ENCODE results near the gene HCN2.

Gene HCN2

DNA sequence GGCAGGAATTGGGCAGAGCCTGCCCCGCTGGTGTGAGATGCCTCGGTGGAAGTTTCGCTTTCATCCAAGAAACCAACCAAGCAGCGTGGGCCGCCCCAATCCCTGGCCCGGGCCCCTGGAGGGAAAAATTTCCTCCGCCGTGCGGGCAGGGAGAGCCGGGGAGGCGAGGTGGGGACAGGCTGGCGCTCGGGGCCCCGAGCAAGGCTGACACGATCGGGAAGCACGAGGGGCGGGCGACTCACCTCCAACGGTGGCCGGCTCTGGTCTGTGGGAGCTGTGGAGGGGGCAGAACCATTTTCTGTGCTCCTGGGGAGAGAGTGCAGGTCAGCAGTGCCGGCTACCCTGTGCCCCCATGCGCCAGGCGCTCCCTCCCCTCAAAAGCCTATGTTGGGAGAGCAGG, 62.3 kb downstream of the HCN2 start:
- no peak for ATAC-seq (replicated peaks)
- H3K27ac Mint-ChIP-seq = no peak overlapping the region
- no peaks in the 10 kb centered on the region for H3K27me3 Mint-ChIP-seq
- peaks cover 22 to 24% of the 10 kb centered on the region in 2 donors for H3K4me1 Mint-ChIP-seq (ENCODE audit: low read depth in 2 of 2)
- no peak overlapping the region for H3K4me3 Mint-ChIP-seq
- peaks cover 65% of the 10 kb centered on the region for H3K36me3 Mint-ChIP-seq (ENCODE audit: insufficient read depth)
- DNase-seq = no peak
- no peaks in the 10 kb centered on the region for H3K9me3 Mint-ChIP-seq

DNA sequence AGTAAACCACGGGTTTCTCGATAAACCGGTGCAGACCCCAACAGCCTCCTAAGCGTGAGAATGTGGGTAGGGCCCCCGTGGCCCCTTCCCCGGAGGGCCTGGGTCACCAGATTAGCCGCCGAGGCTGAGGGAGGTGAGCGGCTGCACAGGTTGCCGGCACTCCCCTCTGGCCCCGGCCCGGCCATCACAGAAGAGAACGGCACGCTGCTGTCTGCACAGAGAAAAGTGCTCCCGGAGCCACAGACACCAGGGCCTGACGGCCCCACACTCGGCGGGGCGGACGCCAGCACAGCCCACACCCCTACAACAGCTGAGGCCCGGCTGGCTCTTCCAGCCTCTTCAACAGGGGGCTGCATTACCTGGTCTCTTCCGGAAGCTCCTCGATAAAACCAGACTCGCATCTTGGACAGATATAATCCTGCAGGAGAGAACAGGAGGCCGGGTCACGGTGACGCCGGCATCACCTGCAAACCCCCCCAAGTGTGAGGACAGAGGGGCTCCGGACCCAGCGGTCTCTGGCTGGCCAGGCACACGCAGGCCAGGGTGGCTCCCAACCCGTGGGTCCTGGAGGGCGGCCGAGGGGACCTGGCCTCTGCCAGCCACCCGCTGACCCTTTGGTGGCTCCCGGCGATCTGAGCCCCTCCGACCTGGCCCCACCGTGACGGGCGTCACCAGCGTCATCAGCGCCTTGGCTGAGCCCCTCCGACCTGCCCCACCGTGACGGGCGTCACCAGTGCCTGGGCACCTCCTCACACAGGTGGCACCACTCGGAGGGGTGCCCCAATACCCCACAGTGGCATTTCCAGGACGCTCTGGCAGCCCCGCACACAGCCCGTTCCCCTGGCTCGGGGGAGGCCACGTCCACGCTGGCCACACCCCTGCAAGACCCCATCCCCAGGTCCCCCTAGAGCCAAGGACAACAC, 63.0 kb downstream of the HCN2 start:
- DNase-seq (no peak), ATAC-seq (replicated peaks) (no peak)
- H3K27ac Mint-ChIP-seq = no peak overlapping the region
- H3K36me3 Mint-ChIP-seq (ENCODE audit: insufficient read depth) = peaks cover 68% of the 10 kb centered on the region
- H3K27me3 Mint-ChIP-seq = no peaks in the 10 kb centered on the region
- H3K4me1 Mint-ChIP-seq (ENCODE audit: low read depth in 2 of 2) = peaks cover 30 to 31% of the 10 kb centered on the region in 2 donors
- H3K4me3 Mint-ChIP-seq = no peak overlapping the region
- H3K9me3 Mint-ChIP-seq = no peaks in the 10 kb centered on the region

DNA sequence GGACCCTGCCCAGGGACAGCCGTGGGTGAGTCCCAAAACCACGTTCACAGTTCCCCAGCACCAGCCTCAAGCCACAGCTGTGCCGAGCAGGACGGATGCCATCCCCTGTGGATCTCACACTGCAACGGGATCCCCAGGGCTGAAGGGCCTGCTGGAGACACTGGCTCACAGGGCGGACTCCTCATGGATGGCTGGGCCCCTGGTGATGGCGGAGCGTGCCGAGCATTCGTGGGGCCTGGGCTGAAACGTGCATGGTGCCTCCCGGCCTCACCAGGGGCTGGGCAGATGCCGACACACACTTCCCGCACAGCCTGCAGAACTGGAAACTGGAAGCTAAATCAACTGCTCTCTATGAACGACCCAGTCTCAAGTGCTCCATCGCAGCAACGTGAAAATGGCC, 63.7 kb downstream of the HCN2 start:
- ATAC-seq (replicated peaks) (no peak), DNase-seq (no peak)
- H3K27ac Mint-ChIP-seq = peak overlapping the region; percentile 16 to 53
- H3K27me3 Mint-ChIP-seq = no peaks in the 10 kb centered on the region
- H3K4me3 Mint-ChIP-seq = peak overlapping the region in 1 of 2 donors; percentile 31
- H3K9me3 Mint-ChIP-seq = no peaks in the 10 kb centered on the region
- peaks cover 31 to 33% of the 10 kb centered on the region in 2 donors for H3K4me1 Mint-ChIP-seq (ENCODE audit: low read depth in 2 of 2)
- peaks cover 69% of the 10 kb centered on the region for H3K36me3 Mint-ChIP-seq (ENCODE audit: insufficient read depth)

DNA sequence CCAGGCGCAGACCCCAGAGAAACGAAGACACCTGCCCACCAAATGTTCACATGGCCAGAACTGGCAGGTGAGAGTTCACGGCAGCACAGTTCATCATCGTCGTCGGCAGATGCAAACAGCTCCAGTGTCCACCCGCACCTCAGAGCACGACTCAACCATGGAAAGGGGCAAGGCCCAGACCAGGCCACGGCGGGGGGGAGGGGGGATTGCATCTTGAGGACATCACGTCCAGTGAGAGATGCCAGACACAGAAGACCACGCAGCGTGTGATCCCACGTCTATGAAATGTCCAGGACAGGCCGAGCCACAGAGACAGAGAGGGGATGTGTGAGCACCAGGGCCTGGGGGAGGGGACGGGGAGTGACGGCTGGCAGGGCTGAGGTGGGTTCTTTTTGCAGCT, 66.0 kb downstream of the HCN2 start:
- Mint-ChIP-seq H3K27ac (peak overlapping the region; percentile 92 to 100), H3K27me3 (no peaks in the 10 kb centered on the region), H3K4me1 (ENCODE audit: low read depth in 2 of 2) (peaks cover 44 to 54% of the 10 kb centered on the region in 2 donors), H3K9me3 (no peaks in the 10 kb centered on the region), H3K36me3 (ENCODE audit: insufficient read depth) (peaks cover 80% of the 10 kb centered on the region), H3K4me3 (peak overlapping the region; percentile 58 to 68)
- no peak for ATAC-seq (replicated peaks)
- DNase-seq = no peak

DNA sequence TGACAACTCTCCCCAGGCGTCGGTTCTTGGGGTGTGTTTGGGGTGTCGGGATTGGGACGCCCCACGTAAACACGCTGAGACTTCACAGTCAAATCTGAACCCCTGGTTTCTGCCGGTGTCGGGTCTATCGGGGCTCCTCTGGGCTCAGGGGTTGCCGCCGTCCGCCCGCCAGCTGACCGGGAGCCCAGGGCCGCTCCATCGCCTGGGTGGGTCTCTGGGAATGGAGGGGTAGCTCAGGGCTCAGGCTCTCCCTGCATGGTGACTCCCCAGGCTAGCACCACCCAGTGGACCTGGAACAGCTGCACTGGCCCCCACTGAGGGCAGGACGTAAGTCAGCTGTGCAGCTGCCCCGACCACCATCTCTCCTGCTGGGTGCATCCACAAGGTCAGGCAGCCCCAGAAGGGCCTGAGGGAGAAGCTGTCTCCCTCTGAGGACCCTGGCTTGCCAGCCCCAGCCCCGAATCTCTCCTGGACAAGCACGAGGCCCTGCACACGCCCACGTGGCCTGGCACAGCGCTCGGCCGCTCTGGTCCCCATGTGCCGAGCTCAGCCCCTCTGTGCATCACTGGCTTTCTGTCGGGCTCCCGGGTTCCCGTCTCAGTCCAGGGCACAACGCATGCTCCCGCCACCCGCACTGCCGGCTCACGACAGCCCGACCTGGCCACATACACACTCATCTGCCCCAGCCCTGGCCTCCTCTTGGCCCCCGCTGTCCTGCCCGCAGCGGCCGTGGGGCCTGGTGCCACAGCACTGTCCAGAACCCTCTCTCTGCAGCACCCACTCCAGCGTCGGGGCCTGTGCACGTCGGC, 67.3 kb downstream of the HCN2 start:
- ATAC-seq (replicated peaks) (no peak), DNase-seq (no peak)
- Mint-ChIP-seq H3K4me1 (ENCODE audit: low read depth in 2 of 2) (peaks cover 54 to 65% of the 10 kb centered on the region in 2 donors), H3K27ac (peak overlapping the region; percentile 92 to 100), H3K9me3 (no peaks in the 10 kb centered on the region), H3K36me3 (ENCODE audit: insufficient read depth) (peaks cover 83% of the 10 kb centered on the region), H3K27me3 (no peaks in the 10 kb centered on the region), H3K4me3 (peak overlapping the region; percentile 58 to 98)

DNA sequence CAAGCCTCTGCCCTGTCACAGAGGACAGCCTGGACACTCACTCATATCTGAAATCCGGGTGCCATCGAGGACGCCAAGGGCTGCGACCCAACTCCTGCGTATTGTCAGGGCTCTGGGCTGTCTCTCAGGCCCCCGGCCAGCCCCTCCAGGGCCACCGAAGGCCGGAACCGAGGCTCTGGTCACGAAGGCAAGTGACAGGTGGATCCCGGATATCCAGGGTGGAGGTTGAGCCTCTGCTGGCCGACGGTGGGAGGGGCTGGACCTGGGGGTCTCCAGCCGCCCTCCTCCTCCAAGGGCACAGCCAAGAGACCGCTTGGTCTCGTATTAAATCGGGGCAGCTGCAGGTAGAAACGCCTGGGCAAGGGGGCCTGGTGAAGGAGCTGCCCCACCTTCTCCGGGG, 67.9 kb downstream of the HCN2 start:
- peaks cover 85% of the 10 kb centered on the region for H3K36me3 Mint-ChIP-seq (ENCODE audit: insufficient read depth)
- ATAC-seq (replicated peaks) (no peak), DNase-seq (no peak)
- no peaks in the 10 kb centered on the region for H3K9me3 Mint-ChIP-seq
- no peaks in the 10 kb centered on the region for H3K27me3 Mint-ChIP-seq
- H3K4me1 Mint-ChIP-seq (ENCODE audit: low read depth in 2 of 2) = peaks cover 55 to 66% of the 10 kb centered on the region in 2 donors
- H3K4me3 Mint-ChIP-seq = peak overlapping the region; percentile 40 to 98
- peak overlapping the region; percentile 92 to 100 for H3K27ac Mint-ChIP-seq

DNA sequence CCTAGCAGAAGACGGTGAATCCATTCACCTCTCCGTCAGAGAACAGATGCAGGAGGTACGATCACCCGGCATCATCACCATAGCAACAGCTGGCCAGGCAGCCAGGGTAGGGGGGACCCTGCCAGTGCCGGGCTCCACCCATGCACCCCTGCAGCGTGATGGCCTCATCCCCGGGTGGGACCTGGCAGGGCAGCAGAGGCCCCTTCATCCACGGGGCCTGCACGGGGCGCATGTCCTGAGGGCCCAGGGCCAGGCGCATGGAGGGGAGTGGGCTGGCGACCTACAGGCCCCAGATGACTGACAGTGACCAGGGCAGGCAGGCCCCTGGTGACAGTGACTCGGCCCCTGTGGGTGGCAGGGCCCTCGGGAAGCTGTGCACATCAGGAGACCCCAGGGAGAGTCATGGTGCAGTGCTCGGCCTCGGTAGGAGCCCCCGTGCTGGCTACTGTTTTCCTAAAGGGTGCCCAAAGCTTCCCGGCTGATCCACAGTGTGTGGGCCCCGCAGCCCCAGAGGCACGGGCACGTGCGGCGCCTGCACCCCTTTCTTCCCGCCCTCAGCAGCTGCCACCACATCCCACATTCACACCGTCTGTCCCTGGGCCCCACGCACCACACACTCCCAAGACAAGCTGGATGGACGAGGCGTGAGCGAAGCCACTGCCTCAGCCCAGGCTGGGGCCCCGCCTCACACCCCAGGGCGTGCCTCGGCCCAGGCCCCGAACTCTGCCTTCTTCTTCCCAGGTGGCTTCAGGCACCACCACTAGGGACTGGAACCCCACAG, 68.6 kb downstream of the HCN2 start:
- Mint-ChIP-seq H3K4me1 (ENCODE audit: low read depth in 2 of 2) (peaks cover 52 to 66% of the 10 kb centered on the region in 2 donors), H3K9me3 (no peaks in the 10 kb centered on the region), H3K4me3 (peak overlapping the region; percentile 94 to 98), H3K27me3 (no peaks in the 10 kb centered on the region), H3K27ac (peak overlapping the region; percentile 99 to 100), H3K36me3 (ENCODE audit: insufficient read depth) (peaks cover 81% of the 10 kb centered on the region)
- DNase-seq (no peak), ATAC-seq (replicated peaks) (no peak)

DNA sequence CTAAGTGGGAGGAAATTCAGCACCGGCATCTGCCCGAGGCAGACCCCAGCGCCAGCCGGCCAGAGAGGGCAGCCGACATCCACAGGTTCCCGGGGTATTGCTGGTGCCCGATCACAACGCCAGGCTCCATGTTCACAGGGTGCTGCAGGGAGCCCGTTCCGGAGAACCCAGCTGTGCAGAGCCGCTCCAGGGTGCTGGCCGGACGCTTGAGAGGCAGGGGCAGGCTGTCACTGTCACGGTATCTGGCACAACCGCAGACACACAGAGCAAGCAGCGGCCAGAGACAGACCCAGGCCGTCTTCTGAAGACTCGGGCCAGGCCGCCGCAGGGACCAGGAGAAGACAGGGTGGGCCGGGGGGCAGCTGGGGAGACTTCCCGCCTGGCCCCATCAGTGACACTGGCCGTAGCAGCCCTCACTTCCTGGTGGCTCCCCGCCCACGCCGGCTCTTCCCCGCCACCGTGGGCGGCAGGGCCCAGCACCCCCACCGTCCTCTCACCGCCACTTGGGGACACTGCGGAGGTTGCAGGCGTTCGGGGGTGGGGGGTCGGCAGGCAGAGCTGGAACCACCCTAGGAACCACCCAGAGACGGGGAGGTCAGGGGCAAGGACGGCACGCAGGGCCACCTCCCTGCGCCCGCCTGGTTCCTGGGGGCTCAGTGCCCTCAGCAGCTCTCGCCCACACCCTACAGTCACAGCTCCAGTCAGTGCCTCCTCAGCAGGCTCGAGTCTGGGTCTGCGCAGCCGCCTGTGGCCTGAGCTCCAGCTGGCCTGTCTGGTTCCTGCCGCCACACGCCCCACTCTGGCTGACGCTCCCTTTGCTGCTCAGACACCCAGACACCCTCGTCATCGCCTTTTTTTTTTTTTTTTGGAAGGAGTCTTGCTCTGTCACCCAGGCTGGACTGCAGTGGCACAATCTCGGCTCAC, 69.5 kb downstream of the HCN2 start:
- no peaks in the 10 kb centered on the region for H3K27me3 Mint-ChIP-seq
- peak overlapping the region; percentile 99 to 100 for H3K27ac Mint-ChIP-seq
- peaks cover 55 to 72% of the 10 kb centered on the region in 2 donors for H3K4me1 Mint-ChIP-seq (ENCODE audit: low read depth in 2 of 2)
- H3K9me3 Mint-ChIP-seq = no peaks in the 10 kb centered on the region
- ATAC-seq (replicated peaks) (peak; percentile 58), DNase-seq (peak; percentile 74 to 76 (median 75))
- H3K4me3 Mint-ChIP-seq = peak overlapping the region; percentile 94 to 98
- peaks cover 80% of the 10 kb centered on the region for H3K36me3 Mint-ChIP-seq (ENCODE audit: insufficient read depth)

DNA sequence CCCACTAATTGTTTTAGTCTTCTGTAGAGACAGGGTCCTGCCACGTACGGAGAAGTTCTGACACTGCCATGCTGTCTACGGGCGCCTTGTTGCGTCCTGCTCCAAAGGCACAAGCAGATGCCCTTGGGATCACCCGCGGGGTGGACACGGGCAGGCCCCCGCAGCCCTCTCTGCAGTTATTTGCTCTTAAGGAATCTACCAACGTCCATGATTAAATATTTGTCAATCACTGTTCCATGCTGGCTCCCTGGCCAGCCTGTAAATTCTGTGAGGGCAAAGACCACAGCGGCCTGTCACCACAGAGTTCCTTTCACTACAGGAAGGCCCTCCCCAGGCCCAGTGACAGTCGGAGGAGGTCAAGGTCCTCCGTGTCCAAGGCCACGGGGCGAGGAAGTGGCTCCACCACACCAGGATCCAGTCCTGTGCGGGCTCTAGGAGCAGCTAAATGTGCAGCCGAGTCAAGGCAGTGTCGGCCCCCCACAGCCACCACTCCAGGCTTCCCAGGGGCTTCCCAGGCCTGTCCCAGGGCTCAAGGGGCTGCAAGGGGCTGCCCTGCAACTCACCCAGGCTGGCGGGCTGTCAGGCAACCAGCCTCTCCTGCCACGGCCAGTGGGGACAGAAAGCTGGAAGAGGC, 71.2 kb downstream of the HCN2 start:
- Mint-ChIP-seq H3K27ac (peak overlapping the region; percentile 99 to 100), H3K4me1 (ENCODE audit: low read depth in 2 of 2) (peaks cover 42 to 65% of the 10 kb centered on the region in 2 donors), H3K4me3 (peak overlapping the region; percentile 94 to 98), H3K9me3 (no peaks in the 10 kb centered on the region), H3K27me3 (no peaks in the 10 kb centered on the region), H3K36me3 (ENCODE audit: insufficient read depth) (peaks cover 70% of the 10 kb centered on the region)
- ATAC-seq (replicated peaks) (no peak), DNase-seq (no peak)

DNA sequence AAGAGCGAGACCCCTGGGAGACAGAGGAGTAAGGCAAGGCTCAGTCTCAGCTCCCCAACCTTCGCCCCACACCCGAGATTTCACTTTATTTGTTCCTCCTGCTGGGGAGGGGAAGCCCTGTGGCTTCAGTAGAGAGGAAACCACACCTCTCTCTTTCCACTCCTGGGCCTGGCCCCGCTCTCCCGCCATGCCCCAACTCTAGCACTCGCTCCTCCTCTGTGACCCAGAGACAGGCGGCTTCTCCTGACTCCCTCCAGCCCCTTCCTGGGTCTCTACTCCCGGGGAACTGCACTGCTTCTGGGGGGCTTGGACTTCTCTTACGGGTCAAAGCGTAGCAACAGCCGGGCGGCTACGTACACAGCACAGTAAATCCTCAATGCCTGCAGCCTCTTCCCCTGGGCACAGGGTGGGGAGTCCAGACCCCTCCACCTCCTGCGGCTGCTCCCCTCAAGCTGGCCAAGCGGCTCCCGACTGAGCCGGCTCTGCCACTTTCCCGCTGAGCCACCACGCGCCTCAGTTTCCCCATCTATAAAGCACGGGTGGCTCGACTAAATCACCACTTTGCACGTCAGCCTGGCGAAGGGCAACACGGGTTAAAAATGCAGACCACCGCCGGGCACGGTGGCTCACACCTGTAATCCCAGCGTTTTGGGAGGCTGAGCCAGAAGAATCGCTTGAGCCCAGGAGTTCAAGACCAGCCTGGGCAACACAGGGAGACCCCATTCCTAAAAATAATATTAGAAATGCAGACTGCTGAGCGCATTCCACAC, 71.9 kb downstream of the HCN2 start:
- peaks cover 36 to 58% of the 10 kb centered on the region in 2 donors for H3K4me1 Mint-ChIP-seq (ENCODE audit: low read depth in 2 of 2)
- ATAC-seq (replicated peaks) (peak; percentile 28), DNase-seq (peak; percentile 55 to 65 (median 59))
- H3K27ac Mint-ChIP-seq = peak overlapping the region; percentile 99 to 100
- no peaks in the 10 kb centered on the region for H3K9me3 Mint-ChIP-seq
- H3K4me3 Mint-ChIP-seq = peak overlapping the region; percentile 94 to 98
- H3K36me3 Mint-ChIP-seq (ENCODE audit: insufficient read depth) = peaks cover 62% of the 10 kb centered on the region
- H3K27me3 Mint-ChIP-seq = no peaks in the 10 kb centered on the region

DNA sequence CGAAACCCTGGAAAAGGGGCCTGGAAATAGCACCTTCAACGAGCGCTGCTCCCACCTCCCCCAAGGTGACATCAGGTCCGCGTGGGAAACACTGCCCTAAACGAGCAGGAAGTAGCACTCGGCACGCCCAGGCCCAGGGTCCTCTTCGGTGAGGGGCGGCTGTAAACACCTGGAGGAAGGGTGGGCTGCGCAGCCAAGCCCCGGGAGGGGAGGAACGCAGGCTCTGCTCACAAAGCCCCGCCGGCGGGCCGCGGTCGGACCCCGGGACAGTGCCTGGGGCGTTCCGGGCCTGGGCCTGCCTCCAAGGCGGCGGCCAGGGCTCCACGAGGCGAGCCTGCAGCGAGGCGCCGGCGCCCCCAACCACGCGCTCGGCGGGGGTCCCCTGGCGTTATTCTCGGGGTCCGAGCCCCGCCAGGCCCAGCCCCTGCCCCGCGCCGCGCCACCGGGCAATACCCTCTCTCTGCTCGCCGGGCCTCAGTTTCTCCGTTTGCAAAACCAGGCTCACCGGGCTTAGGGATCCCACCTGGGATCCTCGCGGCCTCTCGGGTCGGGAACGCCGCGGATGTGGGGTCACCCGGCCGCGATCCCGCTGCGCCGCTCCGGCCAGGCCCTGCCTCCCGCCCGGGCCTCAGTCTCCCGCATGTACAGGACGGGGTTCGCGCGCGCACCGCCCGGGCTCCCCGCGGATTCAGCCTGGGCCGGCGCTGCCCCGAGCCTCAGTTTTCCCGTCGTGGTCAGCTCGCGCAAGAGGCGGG, 72.7 kb downstream of the HCN2 start:
- ATAC-seq (replicated peaks) = peak; percentile 8
- peak; percentile 58 to 62 (median 60) for DNase-seq
- H3K9me3 Mint-ChIP-seq = no peaks in the 10 kb centered on the region
- H3K36me3 Mint-ChIP-seq (ENCODE audit: insufficient read depth) = peaks cover 58% of the 10 kb centered on the region
- peaks cover 31 to 52% of the 10 kb centered on the region in 2 donors for H3K4me1 Mint-ChIP-seq (ENCODE audit: low read depth in 2 of 2)
- no peaks in the 10 kb centered on the region for H3K27me3 Mint-ChIP-seq
- peak overlapping the region; percentile 99 to 100 for H3K27ac Mint-ChIP-seq
- H3K4me3 Mint-ChIP-seq = peak overlapping the region; percentile 94 to 98

All from effector memory CD8-positive, alpha-beta T cell (primary cell).